Measurements from ENCODE around the gene FAM204A.

FAM204A gene

DNA sequence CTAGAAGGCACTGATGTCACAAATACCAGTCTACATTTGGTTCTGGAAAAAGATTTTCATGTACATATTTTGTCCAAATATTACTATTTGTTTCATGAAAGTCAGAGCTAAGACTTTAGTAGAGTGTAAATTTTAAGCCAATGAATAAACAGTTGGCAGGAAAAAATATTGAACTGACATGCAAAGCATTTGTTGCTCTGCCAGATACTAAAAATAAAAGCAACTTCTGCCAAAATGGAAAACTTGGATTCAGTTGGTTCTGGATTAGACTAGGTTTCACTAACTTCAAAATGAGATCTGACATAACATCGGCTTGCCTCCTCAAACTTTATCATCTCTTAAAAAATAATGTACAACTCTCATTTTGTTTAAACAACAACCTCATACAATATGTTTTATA lies 34.9 kb downstream of the FAM204A start:
- TF ChIP-seq EZH2phosphoT487 (IDR thresholded peaks at IDR 0.05; ENCODE audit: low read length) (no peak), EZH2 (optimal IDR thresholded peaks at IDR 0.05; ENCODE audit: low read depth, low read length) (no peak)
- TF ChIP-seq, protein P1, sequence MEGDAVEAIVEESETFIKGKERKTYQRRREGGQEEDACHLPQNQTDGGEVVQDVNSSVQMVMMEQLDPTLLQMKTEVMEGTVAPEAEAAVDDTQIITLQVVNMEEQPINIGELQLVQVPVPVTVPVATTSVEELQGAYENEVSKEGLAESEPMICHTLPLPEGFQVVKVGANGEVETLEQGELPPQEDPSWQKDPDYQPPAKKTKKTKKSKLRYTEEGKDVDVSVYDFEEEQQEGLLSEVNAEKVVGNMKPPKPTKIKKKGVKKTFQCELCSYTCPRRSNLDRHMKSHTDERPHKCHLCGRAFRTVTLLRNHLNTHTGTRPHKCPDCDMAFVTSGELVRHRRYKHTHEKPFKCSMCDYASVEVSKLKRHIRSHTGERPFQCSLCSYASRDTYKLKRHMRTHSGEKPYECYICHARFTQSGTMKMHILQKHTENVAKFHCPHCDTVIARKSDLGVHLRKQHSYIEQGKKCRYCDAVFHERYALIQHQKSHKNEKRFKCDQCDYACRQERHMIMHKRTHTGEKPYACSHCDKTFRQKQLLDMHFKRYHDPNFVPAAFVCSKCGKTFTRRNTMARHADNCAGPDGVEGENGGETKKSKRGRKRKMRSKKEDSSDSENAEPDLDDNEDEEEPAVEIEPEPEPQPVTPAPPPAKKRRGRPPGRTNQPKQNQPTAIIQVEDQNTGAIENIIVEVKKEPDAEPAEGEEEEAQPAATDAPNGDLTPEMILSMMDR (IDR thresholded peaks at IDR 0.05; ENCODE audit: low read length), result no peak
- Histone ChIP-seq H3K4me1 (ENCODE audit: low read length) (peaks cover 9% of the 10 kb centered on the region), H3K27ac (ENCODE audit: low read length) (no peak overlapping the region), H3K4me3 (ENCODE audit: low read length) (no peak overlapping the region), H3K9ac (ENCODE audit: low read length) (no peak overlapping the region), H3F3A (ENCODE audit: insufficient read depth, low read length) (peaks cover 7% of the 10 kb centered on the region), H4K20me1 (ENCODE audit: insufficient read depth, low read length) (no peaks in the 10 kb centered on the region), H3K9me3 (replicated peaks; ENCODE audit: insufficient read depth, low read length) (no peaks in the 10 kb centered on the region), H3K4me2 (ENCODE audit: low read depth, low read length) (no peak overlapping the region), H3K79me2 (ENCODE audit: low read length) (no peaks in the 10 kb centered on the region), H3K27me3 (replicated peaks; ENCODE audit: insufficient read depth, low read length) (no peaks in the 10 kb centered on the region), H3K9me2 (replicated peaks; ENCODE audit: insufficient read depth, low read length) (no peaks in the 10 kb centered on the region), H2AFZ (ENCODE audit: low read length) (no peak overlapping the region), H3K36me3 (replicated peaks; ENCODE audit: insufficient read depth, low read length) (no peaks in the 10 kb centered on the region; the same call in 1 of the 2 replicates)
- no peak for DNase-seq

DNA sequence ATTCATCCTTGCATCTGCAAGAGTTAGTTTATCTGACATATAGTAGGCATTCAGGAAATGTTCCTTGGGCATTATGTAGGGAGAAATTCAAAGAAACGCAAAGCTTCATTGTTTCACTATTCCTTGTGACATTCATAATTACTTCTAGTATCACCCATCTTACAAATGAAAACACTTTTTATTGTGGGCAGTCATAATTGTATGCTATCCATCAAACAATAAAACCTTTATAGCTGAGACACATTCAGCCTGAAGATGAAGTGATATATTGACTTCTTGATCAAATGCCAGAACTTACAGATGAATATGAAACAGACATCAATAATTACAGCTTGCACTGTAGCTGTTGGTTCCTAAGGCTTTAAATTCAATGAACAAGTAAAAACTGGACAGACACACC lies 36.4 kb downstream of the FAM204A start:
- TF ChIP-seq EZH2 (optimal IDR thresholded peaks at IDR 0.05; ENCODE audit: low read depth, low read length) (no peak), EZH2phosphoT487 (IDR thresholded peaks at IDR 0.05; ENCODE audit: low read length) (no peak)
- TF ChIP-seq, protein P1 (IDR thresholded peaks at IDR 0.05; ENCODE audit: low read length), result no peak

DNA sequence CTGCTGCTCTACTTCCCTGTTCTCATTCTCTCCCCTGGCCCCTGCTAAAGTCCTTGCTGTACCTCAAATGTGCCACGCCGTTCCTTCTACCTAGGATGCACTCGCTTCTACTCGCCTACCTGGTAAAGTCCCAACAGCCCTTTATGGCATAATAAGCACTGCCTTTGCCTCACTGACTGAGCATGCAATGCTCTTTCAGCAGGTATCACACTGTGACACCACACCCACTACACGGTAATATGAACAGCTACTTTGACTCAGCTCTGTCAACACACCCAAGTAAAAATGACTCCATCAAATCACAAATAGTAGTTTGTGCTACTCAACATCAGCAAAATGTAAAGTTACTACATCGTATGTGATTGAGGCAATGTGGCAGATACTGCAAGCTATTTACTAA lies 37.6 kb downstream of the FAM204A start:
- TF ChIP-seq, protein P1 (IDR thresholded peaks at IDR 0.05; ENCODE audit: low read length), result no peak
- TF ChIP-seq EZH2phosphoT487 (IDR thresholded peaks at IDR 0.05; ENCODE audit: low read length) (no peak), EZH2 (optimal IDR thresholded peaks at IDR 0.05; ENCODE audit: low read depth, low read length) (no peak)
- Histone ChIP-seq H3K9me3 (replicated peaks; ENCODE audit: insufficient read depth, low read length) (no peaks in the 10 kb centered on the region), H3K9me2 (replicated peaks; ENCODE audit: insufficient read depth, low read length) (no peaks in the 10 kb centered on the region), H3K4me2 (ENCODE audit: low read depth, low read length) (no peak overlapping the region), H3K79me2 (ENCODE audit: low read length) (no peaks in the 10 kb centered on the region), H3K4me3 (ENCODE audit: low read length) (no peak overlapping the region), H3K27me3 (replicated peaks; ENCODE audit: insufficient read depth, low read length) (no peaks in the 10 kb centered on the region), H3K36me3 (replicated peaks; ENCODE audit: insufficient read depth, low read length) (no peaks in the 10 kb centered on the region; the same call in 1 of the 2 replicates), H3K4me1 (ENCODE audit: low read length) (peaks cover 31% of the 10 kb centered on the region), H3K9ac (ENCODE audit: low read length) (no peak overlapping the region), H3F3A (ENCODE audit: insufficient read depth, low read length) (peaks cover 24% of the 10 kb centered on the region), H3K27ac (ENCODE audit: low read length) (no peak overlapping the region), H2AFZ (ENCODE audit: low read length) (no peak overlapping the region), H4K20me1 (ENCODE audit: insufficient read depth, low read length) (no peaks in the 10 kb centered on the region)
- no peak for DNase-seq

More for the DNA sequence above, 36.4 kb downstream of the FAM204A start:
- no peaks in the 10 kb centered on the region for H4K20me1 ChIP-seq (ENCODE audit: insufficient read depth, low read length)
- H3K36me3 ChIP-seq (replicated peaks; ENCODE audit: insufficient read depth, low read length), result no peaks in the 10 kb centered on the region; the same call in 1 of the 2 replicates
- DNase-seq, result no peak
- H3K4me3 ChIP-seq (ENCODE audit: low read length), result no peak overlapping the region
- H3K79me2 ChIP-seq (ENCODE audit: low read length), result no peaks in the 10 kb centered on the region
- H3K4me2 ChIP-seq (ENCODE audit: low read depth, low read length), result no peak overlapping the region
- H3F3A ChIP-seq (ENCODE audit: insufficient read depth, low read length), result peaks cover 20% of the 10 kb centered on the region
- no peaks in the 10 kb centered on the region for H3K9me2 ChIP-seq (replicated peaks; ENCODE audit: insufficient read depth, low read length)
- peaks cover 22% of the 10 kb centered on the region for H3K4me1 ChIP-seq (ENCODE audit: low read length)
- H3K9ac ChIP-seq (ENCODE audit: low read length), result no peak overlapping the region
- no peaks in the 10 kb centered on the region for H3K27me3 ChIP-seq (replicated peaks; ENCODE audit: insufficient read depth, low read length)
- no peak overlapping the region for H2AFZ ChIP-seq (ENCODE audit: low read length)
- H3K27ac ChIP-seq (ENCODE audit: low read length), result no peak overlapping the region
- H3K9me3 ChIP-seq (replicated peaks; ENCODE audit: insufficient read depth, low read length), result no peaks in the 10 kb centered on the region

Measured in MM.1S (cell line).